ENCODE results near the gene TAC4. TPM values are rescaled to one million over a fixed set of nuclear protein-coding genes. Genes with fewer than 3 reads are reported as not detected.
A peak's percentile ranks its signal among the peaks of the same experiment; 100 is the strongest.

Gene TAC4
- total and polyA plus RNA-seq, 9 of the 15 experiments (the other 6 are each of a cell fraction or from before 2014, with no cell fraction given) = 0.17 TPM; not detected in 8

DNA sequence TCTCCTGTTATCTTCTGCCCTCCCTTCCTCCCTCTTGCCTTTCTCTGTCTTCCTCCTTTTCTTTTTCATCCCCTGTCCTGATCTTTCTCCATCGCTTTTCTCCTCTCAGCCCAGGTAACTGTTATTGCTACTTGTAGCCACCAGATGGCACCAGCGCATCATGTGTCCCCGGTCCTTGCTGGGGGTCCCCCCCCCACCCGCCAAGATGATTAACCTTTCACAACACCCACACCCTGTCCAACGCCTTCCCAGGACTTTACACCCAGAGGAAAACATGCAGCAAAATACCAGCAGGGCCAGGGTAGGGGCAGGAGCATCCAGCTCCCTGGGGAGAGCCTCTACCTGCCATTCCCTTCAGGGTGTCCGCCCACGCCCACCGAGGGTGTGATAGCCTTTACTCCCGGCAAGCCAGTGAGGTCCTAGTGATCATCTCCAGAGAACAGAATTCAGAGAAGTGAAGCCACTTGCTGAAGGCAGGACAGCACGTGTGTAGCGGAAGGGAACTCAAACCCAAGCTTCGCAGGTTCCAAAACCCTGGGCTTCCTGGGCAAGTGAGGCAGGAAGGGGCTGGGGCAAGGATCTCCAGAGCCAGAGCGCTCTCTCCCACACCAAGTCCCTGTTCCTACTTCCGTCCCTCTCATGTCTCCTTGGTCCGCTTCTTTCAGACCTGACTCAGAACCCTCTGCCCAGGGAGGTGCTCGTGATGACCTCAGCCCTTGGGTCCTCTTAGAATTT is 13.4 kb upstream of the TAC4 start (continued):
- TF ChIP-seq, protein P1, sequence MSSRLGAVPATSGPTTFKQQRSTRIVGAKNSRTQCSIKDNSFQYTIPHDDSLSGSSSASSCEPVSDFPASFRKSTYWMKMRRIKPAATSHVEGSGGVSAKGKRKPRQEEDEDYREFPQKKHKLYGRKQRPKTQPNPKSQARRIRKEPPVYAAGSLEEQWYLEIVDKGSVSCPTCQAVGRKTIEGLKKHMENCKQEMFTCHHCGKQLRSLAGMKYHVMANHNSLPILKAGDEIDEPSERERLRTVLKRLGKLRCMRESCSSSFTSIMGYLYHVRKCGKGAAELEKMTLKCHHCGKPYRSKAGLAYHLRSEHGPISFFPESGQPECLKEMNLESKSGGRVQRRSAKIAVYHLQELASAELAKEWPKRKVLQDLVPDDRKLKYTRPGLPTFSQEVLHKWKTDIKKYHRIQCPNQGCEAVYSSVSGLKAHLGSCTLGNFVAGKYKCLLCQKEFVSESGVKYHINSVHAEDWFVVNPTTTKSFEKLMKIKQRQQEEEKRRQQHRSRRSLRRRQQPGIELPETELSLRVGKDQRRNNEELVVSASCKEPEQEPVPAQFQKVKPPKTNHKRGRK (tag; IDR thresholded peaks at IDR 0.05) = no peak
- no peak for TF ChIP-seq PCBP1 (IDR thresholded peaks at IDR 0.05; ENCODE audit: low read depth, low read length, poor library complexity, severe bottlenecking)
- TF ChIP-seq, protein P2, sequence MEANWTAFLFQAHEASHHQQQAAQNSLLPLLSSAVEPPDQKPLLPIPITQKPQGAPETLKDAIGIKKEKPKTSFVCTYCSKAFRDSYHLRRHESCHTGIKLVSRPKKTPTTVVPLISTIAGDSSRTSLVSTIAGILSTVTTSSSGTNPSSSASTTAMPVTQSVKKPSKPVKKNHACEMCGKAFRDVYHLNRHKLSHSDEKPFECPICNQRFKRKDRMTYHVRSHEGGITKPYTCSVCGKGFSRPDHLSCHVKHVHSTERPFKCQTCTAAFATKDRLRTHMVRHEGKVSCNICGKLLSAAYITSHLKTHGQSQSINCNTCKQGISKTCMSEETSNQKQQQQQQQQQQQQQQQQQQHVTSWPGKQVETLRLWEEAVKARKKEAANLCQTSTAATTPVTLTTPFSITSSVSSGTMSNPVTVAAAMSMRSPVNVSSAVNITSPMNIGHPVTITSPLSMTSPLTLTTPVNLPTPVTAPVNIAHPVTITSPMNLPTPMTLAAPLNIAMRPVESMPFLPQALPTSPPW (CRISPR knock-in tag; IDR thresholded peaks at IDR 0.05) = peak; percentile 88
- peak; percentile 92; the same call in 1 of the 2 replicates for TF ChIP-seq CC2D1A (IDR thresholded peaks at IDR 0.05)
- TF ChIP-seq RBM39 (optimal IDR thresholded peaks at IDR 0.05; ENCODE audit: low read depth, low read length) = no peak
- peak; percentile 93 for TF ChIP-seq STAG1 (CRISPR knock-in tag; IDR thresholded peaks at IDR 0.05; ENCODE audit: borderline replicate concordance)
- TF ChIP-seq JUN (IDR thresholded peaks at IDR 0.05; ENCODE audit: borderline replicate concordance, low read depth, low read length) = no peak
- no peak for TF ChIP-seq JUN (CRISPR knock-in tag; IDR thresholded peaks at IDR 0.05; ENCODE audit: borderline replicate concordance)
- TF ChIP-seq, protein P3, sequence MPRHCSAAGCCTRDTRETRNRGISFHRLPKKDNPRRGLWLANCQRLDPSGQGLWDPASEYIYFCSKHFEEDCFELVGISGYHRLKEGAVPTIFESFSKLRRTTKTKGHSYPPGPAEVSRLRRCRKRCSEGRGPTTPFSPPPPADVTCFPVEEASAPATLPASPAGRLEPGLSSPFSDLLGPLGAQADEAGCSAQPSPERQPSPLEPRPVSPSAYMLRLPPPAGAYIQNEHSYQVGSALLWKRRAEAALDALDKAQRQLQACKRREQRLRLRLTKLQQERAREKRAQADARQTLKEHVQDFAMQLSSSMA (CRISPR knock-in tag; IDR thresholded peaks at IDR 0.05) = no peak
- peak; percentile 95 to 99 for TF ChIP-seq RAD21 (CRISPR knock-in tag; conservative IDR thresholded peaks at IDR 0.05 in 1 of 2, IDR thresholded peaks at IDR 0.05 in 1 of 2)
- peak; percentile 99 for TF ChIP-seq SMC3 (conservative IDR thresholded peaks at IDR 0.05; ENCODE audit: insufficient read depth, low read depth, low read length)
- no peak; the same call in 1 of the 2 replicates for TF ChIP-seq NR1H2 (CRISPR knock-in tag; IDR thresholded peaks at IDR 0.05)
- TF ChIP-seq EGR1 (conservative IDR thresholded peaks at IDR 0.05) = peak; percentile 89
- TF ChIP-seq NFIC (IDR thresholded peaks at IDR 0.05) = peak; percentile 64
- TF ChIP-seq RB1 (IDR thresholded peaks at IDR 0.05; ENCODE audit: low read depth) = peak; percentile 58; the same call in 1 of the 2 replicates
- peak in 1 of 2 experiments; percentile 64; a peak in 3 of 4 replicates for TF ChIP-seq MAZ (CRISPR knock-in tag; conservative IDR thresholded peaks at IDR 0.05 in 1 of 2, IDR thresholded peaks at IDR 0.05 in 1 of 2)
- TF ChIP-seq, protein P4, sequence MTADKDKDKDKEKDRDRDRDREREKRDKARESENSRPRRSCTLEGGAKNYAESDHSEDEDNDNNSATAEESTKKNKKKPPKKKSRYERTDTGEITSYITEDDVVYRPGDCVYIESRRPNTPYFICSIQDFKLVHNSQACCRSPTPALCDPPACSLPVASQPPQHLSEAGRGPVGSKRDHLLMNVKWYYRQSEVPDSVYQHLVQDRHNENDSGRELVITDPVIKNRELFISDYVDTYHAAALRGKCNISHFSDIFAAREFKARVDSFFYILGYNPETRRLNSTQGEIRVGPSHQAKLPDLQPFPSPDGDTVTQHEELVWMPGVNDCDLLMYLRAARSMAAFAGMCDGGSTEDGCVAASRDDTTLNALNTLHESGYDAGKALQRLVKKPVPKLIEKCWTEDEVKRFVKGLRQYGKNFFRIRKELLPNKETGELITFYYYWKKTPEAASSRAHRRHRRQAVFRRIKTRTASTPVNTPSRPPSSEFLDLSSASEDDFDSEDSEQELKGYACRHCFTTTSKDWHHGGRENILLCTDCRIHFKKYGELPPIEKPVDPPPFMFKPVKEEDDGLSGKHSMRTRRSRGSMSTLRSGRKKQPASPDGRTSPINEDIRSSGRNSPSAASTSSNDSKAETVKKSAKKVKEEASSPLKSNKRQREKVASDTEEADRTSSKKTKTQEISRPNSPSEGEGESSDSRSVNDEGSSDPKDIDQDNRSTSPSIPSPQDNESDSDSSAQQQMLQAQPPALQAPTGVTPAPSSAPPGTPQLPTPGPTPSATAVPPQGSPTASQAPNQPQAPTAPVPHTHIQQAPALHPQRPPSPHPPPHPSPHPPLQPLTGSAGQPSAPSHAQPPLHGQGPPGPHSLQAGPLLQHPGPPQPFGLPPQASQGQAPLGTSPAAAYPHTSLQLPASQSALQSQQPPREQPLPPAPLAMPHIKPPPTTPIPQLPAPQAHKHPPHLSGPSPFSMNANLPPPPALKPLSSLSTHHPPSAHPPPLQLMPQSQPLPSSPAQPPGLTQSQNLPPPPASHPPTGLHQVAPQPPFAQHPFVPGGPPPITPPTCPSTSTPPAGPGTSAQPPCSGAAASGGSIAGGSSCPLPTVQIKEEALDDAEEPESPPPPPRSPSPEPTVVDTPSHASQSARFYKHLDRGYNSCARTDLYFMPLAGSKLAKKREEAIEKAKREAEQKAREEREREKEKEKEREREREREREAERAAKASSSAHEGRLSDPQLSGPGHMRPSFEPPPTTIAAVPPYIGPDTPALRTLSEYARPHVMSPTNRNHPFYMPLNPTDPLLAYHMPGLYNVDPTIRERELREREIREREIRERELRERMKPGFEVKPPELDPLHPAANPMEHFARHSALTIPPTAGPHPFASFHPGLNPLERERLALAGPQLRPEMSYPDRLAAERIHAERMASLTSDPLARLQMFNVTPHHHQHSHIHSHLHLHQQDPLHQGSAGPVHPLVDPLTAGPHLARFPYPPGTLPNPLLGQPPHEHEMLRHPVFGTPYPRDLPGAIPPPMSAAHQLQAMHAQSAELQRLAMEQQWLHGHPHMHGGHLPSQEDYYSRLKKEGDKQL (CRISPR knock-in tag; IDR thresholded peaks at IDR 0.05; ENCODE audit: borderline replicate concordance) = no peak
- TF ChIP-seq TAF9B (IDR thresholded peaks at IDR 0.05; ENCODE audit: partially characterized antibody) = no peak

Data from K562 (cell line).